Measurements from ENCODE around the gene ZNF236.
A peak's percentile ranks its signal among the peaks of the same experiment; 100 is the strongest.
"Not testable (repeated sequence)": the region's sequence is repeated elsewhere in the genome, so short reads cannot be mapped to it uniquely, and the experiment has no call there.

Gene ZNF236

DNA sequence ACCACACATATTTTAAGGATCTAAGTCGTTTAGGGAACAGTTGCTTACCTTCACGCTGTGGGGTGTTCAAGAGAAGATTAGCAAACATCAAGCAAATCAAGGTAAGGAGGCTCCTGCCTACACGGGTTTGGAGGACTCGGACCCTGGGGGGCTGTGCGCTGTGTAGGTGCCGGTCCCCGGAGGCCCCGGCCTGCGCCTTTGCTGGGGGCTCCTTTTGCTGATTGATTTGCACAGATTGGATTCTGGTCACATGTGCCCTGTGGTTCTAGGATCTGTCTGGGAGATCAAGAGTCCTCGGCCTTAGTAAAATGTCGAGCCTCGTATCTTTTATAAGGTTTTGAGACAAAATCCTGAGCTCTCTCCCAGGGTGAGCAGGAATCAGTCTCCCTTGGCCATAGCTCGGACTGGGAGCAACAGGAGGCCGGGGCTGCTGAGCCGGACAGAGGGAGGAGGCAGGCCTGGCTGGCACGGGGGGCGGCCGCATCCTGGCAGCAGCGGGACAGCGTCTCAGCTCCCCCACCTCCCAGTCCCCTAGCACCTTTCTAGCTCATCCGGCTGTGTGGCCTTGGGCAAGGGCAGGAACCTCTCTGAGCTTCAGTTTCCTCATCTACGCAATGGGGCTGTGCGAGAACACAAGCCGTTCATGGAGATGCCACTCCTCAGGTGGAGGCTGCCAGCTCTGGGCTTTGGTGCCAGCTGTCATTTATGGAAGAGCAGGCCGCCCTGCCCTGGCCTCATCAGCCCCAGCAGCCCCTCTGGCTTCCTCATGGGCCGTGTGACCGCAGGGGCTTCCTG lies 163.0 kb downstream of the ZNF236 start:
- DNase-seq (ENCODE audit: low read depth in 2 of 2, low spot score in 1 of 2) = no peak

DNA sequence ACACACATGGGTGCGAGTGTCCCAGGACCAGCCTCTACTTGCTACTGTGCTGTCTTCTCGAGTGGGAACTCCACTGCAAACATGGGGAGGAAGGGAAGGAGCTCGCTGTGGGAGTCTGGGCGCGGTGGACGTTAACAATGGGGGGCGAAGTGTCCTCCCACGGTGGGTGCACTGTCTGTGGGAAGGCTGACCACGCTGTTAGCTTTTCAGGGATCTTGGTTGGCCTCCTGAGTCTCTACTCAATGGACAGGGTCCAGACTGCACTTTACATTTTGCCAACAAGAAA lies 163.5 kb downstream of the ZNF236 start:
- DNase-seq (ENCODE audit: low read depth in 2 of 2, low spot score in 1 of 2) = no peak

DNA sequence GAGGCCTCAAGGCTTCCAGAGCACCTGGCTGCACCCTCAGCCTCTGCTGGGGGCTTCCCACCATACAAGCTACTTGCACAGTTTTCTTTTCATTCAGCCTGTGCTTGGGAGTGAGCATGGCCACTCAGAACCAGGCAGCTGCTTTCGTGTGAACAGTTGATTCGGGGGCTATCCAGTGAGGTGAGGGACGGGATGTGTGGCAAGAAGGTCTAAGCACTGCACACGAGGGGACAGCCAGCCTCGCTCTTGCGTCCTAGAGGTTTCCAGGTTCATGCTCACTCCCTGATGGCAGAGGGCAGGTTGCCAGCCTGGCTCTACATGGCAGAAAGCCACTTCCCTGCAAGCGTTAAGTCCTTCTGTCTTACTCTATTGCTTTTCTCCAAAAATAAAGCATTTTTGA lies 164.0 kb downstream of the ZNF236 start:
- no peak for DNase-seq (ENCODE audit: low read depth in 2 of 2, low spot score in 1 of 2)

DNA sequence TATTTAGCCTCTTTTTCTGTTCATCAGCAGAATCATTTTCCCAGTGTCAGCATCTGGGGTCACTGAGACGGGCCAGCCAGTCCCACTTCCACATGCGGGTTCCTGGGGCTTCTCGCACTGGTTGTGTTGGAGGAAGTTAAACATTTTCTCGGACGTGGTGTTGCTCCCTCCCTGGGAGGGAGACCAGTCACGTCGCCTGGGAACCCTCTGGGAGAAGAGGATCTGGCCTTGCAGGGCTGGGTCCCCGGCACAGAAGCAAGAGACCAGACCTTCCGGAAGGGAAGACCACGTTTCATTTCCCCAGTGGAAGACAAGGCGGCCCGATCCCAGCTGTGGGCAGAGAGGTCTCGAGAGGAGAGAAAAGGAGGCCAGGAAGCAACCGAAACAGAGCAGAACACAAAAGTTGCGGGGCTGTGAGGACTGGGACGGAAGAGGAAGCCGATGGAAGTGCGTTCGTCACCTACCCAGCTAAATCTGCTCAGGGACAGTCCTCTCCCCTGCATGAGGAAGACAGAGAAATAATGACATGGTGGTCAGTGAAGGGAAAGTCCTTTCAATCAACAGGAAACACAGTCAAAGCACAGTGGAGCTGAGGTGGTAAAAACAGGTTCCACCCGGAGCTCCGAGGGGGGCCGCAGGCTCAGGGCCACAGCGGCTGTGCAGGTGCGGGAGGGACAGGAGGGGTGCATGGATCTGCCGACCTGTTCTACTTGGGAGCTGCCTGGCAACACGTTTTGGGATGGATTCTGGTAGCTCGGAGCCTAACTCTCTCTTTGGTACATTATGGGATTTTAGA lies 165.9 kb downstream of the ZNF236 start:
- DNase-seq (ENCODE audit: low read depth in 2 of 2, low spot score in 1 of 2) = no peak

DNA sequence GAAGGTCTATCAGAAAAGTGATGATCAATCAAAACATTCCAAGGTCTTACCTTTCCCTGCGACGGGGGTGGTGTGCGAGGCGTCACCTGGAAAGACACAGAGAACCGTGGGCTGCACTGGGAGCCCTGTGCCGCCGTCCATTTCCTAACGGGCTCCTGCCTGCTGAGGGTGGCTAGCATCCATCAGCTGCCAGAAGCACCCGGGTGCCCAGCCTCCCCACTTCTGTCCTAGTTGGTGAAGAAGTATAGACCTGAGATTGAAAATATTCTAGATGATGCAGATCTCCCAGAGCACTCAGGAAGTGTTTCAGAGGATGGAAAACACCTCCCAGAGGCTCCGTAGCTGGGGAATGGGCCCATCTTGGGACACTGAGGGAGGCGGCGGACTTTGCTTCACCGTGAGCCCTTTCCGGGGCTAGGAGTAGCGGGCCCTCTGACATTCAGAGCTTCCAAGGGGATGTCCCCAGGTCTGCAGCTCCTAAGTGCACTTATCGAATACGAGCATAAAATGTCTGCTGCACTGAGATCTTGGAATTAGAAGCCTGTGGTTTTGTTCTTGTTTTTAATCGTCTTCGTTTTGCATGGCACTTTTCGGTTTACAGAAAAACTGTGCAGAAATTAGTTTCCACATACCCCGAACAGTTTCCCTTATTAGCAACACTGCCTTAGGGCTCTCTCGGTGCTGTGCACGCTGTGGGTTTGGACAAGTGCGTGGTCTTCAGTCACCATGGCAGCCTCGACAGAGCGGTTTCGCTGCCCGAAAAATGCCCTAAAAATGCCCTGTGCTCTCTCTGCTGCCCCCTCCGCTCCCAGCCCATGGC lies 166.7 kb downstream of the ZNF236 start:
- no peak for DNase-seq (ENCODE audit: low read depth in 2 of 2, low spot score in 1 of 2)

DNA sequence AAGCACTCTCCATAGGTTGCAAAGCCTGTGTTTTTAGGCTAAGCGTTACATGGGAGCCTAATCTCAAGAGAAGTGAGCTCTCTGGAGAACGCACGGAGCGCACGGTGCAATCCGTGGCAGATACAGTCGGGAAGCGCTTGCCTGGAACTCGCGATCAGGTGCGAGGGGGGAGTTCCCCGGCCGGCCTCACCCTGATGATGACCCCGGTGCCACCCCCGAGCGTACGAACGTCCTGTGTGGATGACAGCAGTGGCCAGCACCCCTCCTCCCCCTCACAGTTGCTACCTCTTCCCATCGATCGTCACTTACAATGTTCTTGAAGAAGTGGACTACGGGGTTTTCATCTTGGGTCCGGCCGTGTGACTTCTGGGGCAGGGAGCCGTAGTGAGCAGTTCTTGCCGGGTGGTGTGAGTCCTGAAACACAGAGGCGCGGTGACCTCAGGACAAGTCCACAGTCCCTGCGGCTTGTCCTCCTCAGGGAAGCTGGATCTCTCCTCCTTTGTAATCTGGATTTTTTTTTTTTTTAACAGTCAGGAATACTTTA lies 167.4 kb downstream of the ZNF236 start:
- DNase-seq (ENCODE audit: low read depth in 2 of 2, low spot score in 1 of 2) = no peak

DNA sequence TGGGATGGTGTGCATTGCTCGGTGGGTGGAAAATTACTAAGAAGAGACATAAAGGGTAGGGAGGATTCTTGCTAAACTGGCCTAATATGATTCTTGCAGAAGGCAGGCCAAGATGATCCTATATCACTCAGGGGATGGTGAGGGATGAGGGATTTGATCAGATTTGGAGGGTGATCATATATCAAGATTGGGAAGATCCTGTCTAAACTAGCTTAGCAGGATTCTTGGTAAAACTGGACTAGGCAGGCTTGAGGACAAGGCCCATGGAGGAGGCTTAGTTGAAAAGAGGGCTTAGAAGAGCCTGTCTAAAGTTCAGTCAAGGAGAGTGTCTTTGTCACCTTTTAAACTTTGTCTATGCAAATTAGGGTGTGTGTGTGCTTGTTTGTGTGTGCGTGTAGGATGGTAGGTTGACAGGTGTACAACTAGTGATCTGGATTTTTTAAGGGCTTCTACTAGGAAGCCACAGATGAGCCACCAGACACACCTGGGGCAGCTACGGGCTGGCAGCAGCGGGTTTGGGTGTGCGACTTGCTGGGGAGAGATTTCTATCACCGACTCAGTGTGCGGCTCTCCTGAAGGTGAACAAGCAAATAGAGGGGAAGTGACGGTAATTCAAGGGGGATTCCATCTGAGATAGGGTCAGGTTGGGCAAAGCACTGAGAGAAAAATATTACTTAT lies 168.1 kb downstream of the ZNF236 start:
- not testable (repeated sequence) for DNase-seq (ENCODE audit: low read depth in 2 of 2, low spot score in 1 of 2)

DNA sequence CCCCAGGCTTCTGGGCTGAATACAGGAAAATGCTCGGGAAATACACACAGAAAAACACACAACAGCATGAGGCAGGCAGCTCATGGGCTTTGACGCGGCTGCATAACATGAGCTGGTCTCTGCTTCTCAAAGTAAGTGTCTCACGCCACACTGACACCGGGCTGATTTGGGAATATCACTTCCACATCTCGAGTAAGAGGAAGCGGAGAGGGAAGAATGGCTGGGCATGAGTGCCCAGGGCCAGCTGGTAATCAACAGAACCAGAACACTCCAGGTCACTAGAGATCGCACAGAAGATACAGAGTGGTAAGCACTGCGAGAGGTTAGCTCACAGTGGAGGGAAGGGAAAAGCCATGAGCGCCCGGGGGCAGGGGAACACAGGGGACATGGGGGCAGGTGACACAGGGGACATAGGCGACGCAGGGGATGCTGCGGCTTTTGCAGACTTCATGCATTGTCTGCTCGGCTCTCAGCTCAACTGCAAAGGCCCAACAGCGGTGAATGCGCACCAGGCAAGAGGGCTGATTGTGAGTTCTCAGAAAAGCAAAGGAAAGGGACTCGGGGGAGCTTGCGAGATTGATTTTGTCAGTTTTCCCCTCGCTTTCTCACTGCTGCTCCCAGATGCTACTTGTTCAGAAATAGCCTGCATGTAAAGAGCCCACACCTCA lies 168.8 kb downstream of the ZNF236 start:
- DNase-seq (ENCODE audit: low read depth in 2 of 2, low spot score in 1 of 2) = no peak

DNA sequence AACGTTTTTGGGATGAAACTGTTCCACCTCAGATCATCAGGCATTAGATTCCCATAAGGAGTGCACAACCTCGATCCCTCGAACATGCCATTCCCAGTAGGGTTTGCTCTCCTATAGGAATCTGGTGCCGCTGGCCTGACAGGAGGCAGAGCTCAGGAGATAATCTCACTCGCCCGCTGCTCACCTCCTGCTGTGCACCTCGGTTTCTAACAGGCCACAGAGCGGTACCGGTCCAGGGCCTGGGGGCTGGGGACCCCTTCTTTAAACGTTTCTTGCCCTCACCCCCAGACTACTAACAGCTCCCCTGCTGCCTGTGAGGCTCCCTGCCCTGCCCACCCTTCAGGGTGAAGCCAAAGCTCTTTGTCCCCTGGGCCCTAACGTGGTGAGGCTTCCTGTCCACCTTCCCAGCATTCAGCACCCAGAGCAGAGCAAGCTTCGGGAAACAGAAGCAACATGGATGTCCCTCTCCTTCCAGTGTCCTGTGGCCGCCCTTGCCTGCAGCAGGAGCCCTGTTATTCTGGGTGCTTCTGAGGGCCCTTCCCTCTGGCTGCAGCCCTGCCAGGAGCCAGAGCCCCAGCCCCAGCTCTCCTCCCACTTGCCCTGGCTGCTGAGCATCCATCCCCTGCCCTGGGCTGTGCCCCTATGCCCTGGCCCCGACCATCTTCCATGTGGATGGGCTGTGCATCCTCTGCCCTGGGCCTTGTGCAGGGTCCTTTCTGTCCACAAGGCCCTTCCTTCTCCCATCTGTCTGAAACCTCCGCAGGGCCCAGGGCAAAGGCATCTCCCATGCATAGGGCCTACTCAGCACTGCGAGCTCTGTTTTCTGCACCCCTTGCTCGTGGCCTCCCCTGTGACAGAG lies 170.1 kb downstream of the ZNF236 start:
- no peak for DNase-seq (ENCODE audit: low read depth in 2 of 2, low spot score in 1 of 2)

DNA sequence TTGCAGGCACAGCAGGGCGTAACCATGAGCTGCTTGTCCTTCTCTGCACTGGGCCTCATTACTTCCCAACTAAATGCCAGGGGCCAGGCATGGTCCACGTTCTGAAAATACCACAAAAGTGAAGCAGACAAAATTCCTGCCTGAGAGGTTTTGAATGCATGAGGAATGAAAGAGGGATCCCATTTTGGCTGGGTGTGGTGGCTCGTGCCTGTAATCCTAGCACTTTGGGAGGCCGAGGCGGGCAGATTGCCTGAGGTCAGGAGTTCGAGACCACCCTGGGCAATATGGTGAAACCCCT lies 170.7 kb downstream of the ZNF236 start:
- no peak for DNase-seq (ENCODE audit: low read depth in 2 of 2, low spot score in 1 of 2)

DNA sequence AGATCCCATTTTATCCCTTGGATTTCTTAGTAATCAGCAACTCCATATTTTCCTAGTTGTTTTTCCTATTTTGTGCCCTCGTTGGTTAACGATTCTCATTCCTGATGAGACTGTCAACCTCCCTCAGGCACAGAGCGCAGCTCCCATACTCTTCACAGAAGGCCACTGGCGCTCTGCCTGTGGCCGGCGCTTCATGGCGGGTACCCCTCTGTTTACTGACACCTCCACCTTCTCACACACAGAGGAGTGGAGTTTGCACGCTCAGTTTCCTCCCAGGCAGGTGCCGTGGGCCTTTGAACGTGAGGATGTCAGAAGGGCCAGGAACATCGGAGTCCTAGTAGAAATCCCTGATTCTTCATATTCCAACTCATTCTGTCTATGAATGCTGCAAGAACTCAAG lies 171.2 kb downstream of the ZNF236 start:
- DNase-seq (ENCODE audit: low read depth in 2 of 2, low spot score in 1 of 2) = no peak

DNA sequence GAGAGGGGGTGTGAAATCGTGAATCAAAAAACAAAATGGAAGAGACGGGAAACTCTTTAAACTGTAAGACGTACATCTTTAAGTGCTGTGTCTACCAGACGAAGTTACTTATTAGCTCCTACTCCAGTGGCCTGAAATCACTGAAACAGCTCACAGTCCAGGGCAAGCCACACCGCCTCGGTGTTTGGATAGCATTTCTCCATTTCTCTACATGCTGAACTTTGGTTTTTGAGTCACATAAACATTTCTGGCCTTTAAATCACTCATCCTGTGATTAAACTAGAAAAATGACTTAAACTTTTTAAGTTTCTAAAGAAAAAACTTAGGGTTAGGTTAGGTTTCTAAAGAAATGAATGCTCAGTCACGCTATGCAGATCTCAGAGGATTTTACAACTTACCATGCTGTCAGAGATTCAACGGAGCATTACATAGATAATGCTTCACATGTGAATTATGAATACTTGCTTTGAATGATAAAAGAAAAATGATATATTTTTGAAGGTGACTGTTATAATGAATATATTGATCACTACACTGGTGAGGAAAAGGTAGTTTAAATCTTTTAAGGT lies 171.8 kb downstream of the ZNF236 start:
- DNase-seq (ENCODE audit: low read depth in 2 of 2, low spot score in 1 of 2) = no peak

DNA sequence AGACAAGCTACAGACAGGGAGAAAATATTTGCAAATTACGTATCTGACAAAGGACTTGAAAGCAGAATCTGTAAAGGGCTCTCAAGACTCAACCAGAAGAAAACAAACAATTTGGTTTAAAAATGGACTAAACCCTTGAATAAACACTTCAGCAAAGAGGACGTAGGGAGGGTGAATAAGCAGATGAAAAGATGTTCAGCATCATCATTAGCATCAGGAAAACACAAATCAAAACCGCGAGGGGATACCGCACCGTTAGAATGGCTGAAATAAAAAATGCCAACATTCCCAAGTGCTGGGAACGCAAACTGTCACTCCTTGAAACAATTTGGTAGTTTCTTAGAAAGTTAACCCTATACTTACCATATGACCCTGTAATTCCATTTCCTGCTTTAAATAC lies 173.5 kb downstream of the ZNF236 start:
- no peak for DNase-seq (ENCODE audit: low read depth in 2 of 2, low spot score in 1 of 2)

DNA sequence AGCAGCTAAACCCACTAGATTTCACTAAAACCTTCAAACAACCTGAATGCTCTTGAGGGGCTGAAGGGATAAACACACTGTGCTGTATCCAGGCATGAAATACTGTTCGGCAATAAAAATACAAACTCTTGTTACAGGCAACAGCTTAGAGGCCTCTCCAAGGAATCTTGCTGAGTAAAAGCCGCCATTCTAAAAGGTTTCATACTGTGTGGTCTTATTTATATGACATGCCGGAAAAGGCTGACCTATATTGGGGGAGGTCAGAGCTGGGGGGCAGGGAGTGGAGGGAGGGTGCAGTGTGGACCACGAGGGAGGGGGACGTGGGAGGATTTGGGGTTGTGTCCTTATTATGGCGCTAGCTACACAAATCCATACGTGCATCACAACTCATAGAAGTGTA lies 174.1 kb downstream of the ZNF236 start:
- DNase-seq (ENCODE audit: low read depth in 2 of 2, low spot score in 1 of 2) = no peak

DNA sequence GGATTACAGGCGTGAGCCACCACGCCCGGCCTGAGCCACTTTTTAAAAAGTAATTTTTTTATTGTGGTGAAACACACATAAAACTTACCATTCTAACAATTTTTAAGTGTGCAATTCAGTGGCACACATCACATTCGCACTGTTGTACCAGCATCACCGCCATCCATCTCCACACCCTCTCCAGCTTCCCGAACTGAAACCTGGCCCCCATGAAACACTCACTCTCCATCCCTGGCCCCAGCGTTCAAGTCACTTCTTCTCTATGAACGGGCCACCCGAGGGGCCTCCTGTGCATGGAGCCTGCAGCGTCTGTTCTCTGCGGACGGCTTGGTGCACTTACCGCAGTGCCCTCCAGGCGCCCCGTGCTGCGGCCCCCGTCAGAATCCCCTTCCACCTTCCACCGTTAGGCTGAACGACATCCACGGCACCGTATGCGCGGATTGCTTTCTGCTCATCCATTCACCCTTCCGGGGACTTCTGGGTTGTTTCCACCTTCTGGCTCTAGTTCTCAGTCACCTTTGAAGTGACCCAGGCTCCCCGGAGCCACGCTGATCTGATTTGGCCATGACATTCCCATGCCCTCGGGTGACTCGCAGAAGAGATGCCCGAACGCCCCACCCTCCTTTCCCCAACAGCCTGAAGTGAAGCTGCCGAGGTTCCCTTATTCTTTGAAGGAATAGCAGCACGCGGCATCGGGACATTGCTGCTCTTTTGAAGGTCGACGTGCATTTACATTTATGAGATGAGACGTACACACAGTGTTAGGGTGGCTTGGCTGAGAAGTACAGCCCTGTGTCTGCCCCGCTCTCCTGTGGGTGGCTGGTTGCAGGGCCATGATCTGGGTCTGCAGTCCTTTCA lies 175.8 kb downstream of the ZNF236 start:
- DNase-seq (ENCODE audit: low read depth in 2 of 2, low spot score in 1 of 2) = no peak

DNA sequence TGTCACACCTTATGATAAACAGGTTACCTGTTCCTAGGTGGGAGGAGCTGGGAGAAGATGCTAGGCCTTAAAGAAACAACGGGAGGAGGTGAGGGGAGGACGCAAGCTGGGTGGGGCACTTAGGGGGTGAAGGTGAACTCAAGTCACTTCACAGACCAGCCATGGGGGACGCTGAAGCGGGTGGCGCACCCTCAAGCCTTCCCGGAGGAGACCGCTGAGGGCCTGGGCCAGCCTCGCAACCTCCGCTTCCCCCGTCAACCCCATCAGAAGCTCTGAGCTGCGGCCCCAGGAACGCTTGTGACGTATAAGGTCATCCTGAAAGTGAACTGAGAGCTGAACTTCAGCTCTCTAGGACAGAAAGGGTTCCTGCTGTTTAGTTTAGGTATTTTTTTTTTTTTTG lies 176.7 kb downstream of the ZNF236 start:
- no peak for DNase-seq (ENCODE audit: low read depth in 2 of 2, low spot score in 1 of 2)

DNA sequence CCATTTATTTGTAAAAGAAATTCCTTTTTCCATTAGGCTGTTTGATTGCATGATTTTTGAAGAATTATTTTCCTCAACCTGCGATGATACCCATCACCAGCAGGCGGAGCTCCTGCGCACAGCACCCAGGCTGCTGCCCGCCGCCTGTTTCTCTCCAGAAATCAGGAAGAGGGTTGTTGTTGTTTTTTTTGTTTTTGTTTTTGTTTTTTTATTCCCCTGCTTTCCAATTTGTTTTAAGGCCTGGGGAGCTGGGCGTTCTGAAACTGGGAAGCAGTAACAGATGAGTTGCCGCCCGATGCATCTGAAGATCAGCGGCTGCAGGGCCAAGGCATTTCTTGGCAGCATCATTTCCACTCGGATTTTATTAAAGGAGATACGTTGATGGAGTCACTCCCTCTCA lies 178.2 kb downstream of the ZNF236 start:
- peak in 1 of 2 donors; percentile 26 for DNase-seq (ENCODE audit: low read depth in 2 of 2, low spot score in 1 of 2)

DNA sequence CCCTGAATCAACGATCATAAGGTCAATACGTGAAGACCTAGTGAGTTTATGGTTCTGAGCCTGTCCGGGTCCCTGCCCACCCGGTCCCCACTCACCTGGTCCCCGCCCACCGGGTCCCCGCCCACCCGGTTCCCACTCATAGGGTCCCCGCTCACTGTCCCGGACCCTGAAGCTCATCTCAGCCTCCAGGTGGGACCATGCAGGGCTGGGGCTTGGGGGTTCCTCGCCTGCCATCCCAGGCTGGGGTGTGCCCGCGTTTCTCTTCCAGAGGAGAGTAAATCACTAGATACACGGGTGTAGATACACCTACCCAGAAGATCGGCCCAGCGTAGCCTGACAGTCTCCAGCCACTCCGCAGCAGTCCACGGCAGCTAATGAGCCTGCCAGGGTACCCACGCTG lies 178.7 kb downstream of the ZNF236 start:
- DNase-seq (ENCODE audit: low read depth in 2 of 2, low spot score in 1 of 2) = no peak

DNA sequence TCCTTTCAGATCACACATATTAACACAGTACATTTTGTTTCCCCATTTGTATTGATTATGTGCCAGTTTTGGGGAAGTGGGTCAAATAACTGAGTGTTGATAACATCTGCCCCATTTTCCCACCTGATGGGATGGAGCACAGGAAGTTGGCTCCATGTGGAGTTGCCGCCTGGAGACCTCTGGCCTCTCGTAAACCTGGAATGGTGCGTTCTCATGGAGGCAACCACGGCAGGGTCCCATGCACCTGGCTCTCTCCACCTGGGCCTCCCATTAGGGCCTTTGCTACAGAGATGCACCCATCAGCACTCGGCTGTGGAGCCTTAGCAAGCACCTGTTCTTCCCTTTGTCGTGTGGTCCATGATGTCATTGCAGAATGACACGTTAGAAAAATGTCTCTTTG lies 179.6 kb downstream of the ZNF236 start:
- no peak for DNase-seq (ENCODE audit: low read depth in 2 of 2, low spot score in 1 of 2)

All from stimulated activated CD8-positive, alpha-beta memory T cell treated with anti-CD3 and anti-CD28 coated beads, Interleukin-4, amount 100 ng/mL, for 4 hours (primary cell).